CD4-positive, alpha-beta T cell treated with Interleukin-4 for 1 hour (primary cell): ENCODE measurements around the gene RETREG1.
"Not testable (repeated sequence)": the region's sequence is repeated elsewhere in the genome, so short reads cannot be mapped to it uniquely, and the experiment has no call there.

Experiments used
- DNase-seq, 2 donors: peaks; one replicate each; pipeline ENCODE4 v3.0.0-alpha.2; 2020 to 2022

RETREG1 gene

DNA sequence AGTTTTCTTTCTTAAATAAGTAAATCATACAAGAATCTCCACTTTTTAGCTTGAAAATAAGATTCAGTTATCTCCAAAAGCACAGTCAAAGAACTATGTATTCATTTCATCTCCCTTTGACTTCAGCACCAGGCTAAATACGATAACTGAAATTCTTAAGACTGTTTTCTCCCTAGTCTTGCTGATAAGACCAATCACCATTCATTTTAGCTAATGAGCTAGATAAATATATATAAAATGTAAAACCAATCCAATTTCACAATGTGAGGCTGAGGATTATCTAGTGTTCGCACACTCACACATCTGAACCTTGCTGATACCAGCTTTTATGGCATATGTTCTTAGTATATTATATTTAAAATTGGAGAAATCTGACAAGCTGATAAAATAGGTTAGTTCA is 133.9 kb downstream of the RETREG1 start:
- DNase-seq = no peak

DNA sequence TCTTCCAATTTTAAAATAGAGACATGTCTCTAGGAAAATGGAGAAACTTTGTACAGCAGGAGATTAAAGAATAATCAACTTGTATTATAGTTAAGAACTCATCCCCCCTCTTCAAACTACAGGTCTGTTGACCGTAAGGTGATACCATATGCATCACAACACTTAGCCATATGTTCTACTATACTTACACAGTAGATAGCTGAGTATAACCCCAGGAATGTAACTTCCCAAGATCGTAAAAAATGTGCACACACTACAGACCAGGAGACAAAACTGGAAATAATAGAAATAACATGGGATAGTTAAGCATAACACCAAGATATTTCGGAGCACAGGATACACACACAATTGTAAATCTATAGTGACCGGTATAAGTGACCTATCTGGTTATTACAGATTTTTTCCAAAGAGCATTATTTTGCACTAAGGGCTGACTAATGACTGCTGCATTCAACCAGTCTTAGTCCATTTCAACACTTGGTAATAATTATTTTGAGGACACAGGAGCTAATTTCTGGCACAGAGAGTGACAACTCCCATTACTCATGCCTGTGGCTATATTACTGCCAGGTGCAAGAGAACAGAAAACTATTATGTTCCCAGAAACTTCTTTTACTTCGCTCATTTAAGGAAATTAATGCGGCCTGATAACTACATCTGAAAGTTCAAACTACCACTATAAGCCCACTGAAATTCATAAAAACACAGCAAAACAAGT is 135.8 kb downstream of the RETREG1 start:
- DNase-seq = no peak

DNA sequence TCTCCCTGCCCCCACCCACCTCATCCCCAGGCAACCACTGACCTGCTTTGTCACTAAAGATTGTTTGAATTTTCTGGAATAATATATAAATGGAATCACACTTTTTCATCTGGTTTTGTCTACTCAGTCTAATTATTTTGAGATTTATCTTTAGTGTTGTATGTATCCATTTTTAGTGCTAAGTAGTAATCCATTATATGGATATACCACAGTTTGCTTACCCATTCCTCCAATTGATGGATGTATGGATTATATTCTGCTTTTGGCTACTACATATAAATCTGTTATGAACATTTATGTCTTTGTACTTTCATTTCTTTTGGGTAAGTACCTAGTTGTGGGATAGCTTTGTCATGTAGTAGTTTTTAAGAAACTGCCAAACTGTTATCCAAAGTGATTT is 136.7 kb downstream of the RETREG1 start:
- no peak for DNase-seq

DNA sequence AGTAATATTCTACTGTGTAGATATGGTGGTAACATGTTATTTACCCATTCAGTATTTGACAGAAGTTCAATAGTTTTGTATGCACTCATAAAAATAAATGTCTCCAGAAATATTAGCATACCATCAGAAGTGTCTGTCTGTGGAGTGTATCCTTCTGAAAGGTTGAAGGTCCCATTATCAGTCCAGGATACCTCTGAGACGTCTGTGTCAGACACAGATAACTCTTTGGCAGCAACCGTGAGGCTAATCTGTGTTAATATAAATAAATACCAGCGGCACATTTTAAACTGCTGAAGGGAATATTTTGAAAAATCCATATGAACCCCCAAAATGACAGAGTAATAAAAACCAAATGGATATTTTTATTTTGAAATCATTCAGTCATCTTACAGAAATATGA is 139.3 kb downstream of the RETREG1 start:
- no peak for DNase-seq

DNA sequence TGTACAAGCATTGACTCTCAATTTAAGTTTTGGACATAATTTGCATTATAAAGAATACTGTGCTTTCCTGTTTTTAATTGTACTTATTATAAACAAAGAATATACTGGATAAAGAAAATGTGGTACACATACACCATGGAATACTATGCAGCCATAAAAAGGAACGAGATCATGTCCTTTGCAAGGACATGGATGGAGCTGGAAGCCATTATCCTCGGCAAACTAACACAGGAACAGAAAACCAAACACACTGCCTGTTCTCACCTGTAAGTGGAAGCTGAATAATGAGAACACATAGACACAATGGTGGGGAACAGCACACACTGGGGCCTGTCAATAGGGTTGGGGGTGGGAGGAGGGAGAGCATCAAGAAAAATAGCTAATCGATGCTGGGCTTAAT is 140.4 kb downstream of the RETREG1 start:
- not testable (repeated sequence) for DNase-seq

DNA sequence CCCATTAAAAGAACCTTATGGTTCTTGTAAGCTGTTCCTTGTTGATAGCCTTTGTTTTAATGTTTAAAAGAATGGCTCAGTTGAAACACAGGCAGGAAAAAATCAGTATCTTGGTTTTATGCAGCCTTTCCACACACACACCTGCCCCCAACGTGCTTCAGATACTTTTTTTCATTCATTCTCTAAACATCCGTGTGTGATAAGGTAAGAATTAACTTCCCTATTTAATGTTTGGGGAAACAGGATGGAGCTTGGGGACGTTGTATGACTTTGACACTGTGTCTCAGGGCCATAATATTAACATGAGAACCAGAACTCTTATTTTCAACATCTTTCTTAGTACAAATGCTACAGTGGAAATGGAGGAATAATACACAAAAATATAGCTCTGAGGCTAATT is 145.4 kb downstream of the RETREG1 start:
- DNase-seq = no peak

DNA sequence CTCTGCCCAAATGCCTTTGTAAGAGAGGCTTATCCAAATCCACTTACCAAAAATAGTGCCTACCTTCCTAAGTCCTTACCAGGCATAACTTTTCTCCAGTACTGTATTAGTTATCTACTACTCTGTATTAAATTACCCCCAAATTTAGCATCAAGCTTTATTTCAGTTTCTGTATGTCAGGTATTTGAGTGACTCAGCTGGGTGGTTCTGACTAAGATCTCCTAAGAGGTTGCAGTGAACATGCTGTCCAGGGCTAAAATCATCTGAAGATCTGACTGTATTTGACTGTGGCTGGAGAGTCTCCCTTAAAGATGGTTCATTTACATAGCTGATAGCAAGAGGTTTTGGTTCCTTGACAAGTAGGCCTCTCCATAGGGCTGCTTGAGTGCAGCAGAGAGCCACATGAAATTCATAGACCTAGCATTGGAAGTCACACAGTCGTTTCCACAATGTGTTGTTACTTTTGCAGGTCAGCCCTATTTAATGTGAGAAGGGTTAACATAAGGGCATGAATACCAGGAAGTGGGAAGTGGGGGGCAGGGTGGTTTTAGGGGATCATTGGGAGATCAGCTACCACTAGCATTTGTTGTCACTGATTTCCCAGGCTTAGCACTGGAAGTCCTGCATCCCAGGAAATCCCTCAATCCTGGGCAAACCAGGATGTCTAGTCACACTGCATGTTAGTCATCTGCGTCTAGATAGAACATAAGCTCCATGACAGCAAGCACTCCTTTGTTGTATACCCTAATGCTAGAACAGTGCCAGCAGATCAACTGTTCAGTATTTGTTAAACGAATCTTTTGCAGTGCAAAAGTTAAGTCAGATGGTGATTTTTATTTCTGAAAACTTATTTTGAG is 149.2 kb downstream of the RETREG1 start:
- DNase-seq = no peak

DNA sequence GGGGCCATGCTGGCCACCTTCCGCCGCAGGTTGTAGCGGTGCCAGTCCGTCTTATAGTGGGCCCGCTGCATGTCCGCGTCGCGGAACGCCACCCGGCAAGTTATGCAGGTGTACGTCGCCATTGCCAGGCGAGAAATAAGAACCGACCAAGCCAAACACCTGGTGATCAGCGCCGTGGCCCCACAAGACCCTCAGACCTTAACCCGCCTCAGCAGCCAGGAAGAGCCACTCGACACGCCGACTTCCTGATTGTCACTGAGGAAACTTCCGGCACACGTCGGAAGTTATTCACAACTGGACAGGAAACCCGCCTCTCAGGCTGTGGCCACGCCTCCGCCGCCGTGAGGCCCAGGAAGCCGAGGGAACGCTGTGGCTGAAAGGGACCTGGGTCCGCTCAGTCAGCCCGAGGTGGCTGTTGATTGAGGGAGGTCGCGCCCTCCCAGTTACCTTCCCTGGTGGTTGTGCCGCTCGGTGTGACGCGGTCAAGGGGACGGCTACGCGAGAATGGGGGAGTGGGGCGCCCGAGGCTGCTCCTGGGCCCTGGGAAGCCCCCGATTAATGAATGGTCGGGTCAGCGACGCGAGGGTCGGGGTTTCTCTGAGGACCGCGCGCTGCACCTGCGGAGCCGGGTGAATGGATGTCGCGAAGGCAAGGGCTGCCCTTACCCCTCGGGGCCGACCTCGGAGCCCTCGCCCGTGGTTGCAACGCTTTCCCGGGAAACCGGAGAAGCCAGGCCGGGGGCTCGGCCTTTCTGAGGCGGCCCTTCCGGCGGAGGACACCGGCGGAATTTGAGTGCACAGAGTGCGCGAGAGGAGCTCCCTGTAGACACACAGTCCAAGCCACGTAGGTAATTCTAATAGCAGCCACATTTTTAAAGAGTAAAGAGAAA is 151.0 kb downstream of the RETREG1 start, which contains the start of gene ZNF622:
ZNF622 (minus strand) TSS at position 257 of the 889 bp plus-strand sequence; CDS start at position 122, 135 bp downstream.
- DNase-seq = peak; percentile 89 to 90

DNA sequence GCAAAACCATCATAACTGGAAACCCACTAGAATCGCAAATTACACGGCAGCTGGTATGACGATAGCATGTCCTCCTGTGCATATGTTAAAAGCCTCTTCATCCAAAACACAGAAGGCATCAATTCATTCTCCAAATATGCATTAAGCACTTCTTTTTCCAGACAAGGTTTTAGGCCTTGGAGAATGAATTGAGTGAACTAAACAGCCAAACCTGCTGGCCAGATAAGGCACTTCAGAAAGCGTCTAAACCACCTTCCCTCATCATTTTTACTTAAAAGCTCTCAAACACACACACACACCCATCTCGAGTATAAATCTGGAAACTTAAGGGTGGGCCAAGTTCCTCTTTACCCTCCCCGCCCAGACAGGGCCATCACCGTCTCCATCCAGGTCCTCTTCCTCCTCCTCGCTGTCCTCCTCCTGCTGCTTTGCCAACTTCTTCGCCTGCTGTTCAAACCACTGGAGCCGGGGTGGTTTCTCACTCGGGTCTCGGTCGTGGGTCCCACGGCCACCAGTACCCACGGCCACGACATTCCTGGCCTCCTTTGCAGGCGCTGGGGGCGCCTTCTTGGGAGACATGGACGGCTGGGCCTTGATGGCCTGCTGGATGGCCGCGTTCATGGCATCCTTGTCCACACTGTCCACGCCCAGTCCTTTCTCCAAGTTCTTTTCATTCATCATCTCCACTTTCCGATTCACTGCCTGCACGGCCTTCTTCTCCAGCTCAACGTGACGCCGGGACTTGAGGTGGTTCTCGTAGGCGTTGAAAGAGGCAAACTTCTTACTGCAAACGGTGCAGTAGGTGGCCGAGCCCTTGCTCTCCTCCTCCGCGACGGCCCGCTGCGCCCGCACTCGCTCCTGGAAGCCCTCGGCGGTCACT is 151.9 kb downstream of the RETREG1 start:
- no peak for DNase-seq

DNA sequence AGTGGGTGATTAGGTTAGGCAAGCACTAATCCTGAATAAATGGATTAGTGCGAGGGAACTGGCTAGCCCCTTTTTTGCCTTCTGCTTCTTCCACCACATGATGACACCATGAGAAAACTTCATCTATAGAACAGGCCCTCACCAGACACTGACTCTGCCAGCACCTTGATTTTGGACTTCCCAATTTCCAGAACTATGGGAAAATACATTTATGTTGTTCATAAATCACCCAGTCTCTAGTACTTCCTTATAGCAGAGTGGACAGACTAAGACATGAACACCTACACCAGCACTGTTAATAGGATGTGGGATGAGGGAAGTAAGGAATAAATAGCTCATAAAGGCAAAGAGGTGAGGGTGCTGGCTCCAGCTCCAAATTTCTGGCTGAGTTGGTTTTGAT is 152.6 kb downstream of the RETREG1 start:
- no peak for DNase-seq

DNA sequence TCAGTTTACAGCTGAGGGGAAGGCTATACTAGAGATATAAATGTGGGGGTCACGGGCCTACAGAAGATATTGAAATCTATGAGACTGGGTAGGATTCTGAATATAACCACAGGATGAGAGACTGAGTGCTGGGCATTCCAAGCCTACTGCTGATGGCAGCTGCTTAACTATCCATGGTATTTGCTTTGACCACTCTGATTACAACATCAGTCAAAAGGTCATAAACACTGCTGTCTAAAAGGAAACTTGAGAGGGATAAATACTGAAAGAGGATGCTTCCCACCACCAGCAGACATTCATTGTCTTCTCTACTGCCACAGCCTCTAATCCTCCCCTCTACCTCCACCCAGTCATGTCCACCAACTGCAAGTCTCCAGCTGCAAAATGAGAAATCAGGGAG is 155.0 kb downstream of the RETREG1 start:
- DNase-seq = no peak

DNA sequence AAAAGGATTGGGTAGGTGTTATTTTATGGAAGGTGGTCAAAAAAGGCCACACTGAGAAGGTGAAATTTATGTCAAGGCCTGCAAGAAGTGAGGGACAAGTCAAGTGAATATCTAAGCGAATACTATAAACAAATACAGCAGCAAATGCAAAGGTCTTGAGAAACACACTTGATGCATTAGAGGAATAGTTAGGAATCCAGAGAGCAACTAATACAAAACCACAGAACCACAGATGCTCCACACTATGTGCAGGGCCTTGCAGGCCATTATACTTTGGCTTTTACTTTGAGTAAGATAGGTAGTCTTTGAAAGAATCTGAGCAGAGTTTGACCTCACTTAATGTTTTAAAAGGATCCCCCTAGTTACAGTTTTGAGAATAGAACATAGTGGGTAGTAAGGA is 155.8 kb downstream of the RETREG1 start:
- no peak for DNase-seq

DNA sequence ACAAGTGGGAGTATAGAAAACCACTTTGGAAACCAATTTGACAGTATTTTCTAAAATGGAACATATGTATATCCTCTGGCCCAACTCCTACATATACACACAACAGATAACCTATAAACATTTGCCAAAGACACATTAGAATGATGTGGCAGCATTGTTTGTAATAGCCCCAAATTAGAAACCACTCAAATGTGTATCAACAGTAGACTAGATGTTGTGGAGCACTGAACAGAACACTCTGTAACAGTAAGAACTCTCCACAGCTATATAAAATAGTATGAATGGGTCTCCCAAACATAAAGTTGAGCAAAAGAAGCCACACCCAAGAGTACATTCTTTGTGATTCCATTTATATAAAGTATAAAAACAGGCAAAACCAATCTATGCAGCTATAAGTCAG is 157.3 kb downstream of the RETREG1 start:
- DNase-seq = no peak

DNA sequence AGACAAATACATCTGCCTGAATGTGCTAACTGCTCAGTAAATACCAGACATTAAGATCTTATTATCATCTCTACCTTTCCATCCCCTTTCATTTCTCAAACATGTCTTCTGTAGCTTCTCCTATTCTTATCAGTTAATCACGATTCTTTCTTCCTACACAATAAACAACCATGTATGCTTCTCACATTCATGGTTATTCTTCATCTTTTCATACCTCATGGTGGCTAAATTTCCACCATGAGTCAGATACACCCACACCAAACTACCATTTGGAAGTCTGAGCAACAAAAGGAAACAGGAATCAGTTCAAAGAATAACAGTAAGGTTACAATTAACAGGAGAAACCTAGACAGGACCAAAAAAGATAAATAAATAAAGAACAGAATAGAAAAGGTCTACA is 158.9 kb downstream of the RETREG1 start:
- no peak for DNase-seq

DNA sequence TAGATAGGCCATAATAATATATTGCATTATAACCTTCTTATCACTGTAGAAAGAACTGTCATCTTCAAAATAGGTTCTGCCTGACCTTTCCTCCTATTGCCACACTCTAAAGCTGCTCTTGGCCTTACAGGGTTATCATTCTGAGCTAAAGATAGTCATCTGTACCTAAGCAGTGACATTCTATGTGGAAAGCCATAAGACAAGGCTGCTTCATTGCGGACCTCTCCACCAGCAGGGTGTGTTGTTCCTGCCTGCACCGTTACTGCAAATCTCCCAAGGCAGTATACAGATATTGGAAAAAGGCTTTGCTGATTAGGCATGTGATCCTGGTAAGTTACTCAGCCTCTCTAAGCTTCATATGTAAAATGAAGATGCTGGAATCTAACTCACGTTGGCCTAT is 159.3 kb downstream of the RETREG1 start:
- no peak for DNase-seq

DNA sequence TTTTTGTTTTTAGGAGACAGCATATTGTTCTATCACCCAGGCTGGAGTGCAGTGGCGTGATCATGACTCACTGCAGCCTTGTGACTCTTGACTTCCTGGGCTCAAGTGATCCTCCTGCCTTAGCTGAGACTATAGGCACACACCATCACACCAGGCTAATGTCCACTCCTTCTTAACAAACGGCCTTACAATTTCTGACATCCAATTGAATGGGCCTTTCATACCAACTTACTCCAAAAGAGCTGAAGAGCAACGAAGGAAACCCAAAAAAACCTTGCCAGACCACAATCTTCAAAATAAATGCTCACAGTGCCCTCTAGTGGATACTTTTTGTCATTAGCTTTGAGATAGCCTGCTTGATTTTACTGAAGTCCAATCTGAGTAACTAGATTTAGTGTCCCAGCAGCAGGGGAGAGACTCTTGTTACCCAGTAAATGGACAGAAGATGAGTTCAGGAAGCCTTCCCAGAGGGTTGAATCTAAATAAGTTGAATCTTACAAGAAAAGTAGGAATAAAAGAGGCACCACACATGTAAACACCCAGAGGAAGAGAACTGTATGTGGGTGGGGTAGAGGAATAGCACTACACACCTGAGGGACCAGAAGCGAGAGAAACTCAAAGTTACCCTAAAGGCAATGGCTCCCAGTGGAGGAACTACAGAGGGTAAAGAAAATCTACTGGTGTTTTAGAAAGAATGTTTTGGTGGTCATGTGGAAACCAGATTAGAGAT is 160.5 kb downstream of the RETREG1 start:
- DNase-seq = peak; percentile 42 to 77

DNA sequence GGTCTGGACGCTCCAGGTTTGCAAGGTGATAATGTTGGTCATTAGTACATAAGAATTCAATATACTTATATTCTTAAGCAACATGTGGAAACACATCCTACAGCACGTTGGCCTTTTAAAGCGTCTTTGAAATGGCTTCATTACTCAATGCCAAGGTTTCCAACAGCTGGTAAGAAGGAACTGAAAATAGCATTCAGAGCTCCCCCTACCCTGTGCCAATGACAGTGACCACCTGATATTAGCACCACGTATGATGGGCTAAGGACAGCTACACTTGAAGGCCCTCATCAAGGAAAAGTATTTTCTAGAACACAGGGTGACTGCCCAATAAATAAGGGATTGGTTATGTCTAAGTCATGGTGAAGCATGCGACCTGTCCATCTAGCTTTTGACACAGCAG is 161.1 kb downstream of the RETREG1 start:
- DNase-seq = no peak

DNA sequence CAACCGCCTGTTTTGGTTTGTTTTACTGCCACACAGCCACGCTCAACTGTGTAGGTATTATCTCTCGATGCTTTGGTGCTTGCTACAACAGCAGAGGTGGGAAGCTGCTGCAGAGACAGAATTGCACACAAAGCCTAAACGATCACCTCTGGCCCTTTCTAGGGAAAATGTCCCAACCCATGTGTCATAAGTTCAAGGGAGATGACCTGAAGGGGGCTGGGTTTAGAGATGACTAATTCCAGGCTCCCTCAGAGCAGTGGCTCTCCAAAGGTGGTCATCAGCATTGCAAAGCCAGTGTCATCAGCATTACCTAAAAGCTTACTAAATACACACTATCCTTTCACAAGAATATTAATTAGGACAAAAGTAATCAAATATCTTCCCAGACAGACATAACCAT is 162.1 kb downstream of the RETREG1 start:
- no peak for DNase-seq

DNA sequence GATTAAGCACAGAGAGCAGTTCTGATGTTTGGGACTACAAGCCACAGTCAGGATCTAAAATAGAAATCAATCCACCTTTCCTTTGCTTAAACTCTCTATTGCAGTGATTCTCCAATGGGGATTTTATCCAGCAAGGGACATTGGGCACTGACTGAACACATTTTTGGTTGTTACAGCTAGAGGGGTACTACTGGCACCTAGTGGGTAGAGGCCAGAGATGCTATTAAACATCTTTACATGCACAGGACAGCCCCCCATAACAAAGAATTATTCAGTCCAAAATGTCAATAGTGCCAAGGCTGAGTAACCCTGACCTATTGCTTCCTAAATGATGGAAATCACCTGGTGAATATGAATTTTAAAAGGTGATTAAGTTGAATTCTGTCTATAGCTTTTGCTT is 163.2 kb downstream of the RETREG1 start:
- DNase-seq = no peak

DNA sequence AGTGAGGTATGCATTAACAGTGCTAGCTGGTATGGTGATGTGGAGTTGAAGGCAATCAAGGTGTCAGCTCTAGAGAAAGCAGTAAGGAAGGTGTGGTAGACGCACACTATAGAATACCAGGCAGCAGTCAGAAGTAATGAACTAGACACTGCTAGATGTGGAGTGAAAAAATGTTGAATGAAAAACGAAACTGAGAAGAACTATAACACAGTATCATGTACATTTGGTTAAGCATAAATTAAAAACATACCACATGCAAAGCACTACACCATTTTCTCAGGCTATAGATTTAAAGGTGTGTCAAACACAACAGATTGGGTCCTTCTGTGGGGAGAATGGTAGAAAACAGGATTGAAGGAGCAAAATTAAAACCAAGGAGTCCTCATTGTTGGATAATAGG is 166.6 kb downstream of the RETREG1 start:
- DNase-seq = no peak

DNA sequence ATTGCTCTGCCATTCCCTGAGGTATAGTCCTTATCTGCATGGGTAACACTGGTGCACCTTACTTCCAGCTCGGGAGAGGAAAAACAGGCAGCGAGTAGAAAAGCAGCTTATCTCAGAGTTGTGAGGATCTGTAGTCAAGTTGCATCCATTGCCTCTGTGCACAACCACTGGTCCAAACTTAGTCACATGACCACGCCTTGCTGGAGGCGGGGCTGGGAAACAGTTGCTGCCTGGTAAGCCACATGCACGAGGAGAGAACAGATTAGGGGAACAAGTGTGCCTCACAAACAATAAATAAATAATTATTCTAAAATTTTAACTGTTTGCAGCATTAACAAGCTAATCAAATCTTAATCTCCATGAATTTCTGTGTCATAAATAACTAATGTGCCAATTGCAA is 169.8 kb downstream of the RETREG1 start:
- DNase-seq = no peak

DNA sequence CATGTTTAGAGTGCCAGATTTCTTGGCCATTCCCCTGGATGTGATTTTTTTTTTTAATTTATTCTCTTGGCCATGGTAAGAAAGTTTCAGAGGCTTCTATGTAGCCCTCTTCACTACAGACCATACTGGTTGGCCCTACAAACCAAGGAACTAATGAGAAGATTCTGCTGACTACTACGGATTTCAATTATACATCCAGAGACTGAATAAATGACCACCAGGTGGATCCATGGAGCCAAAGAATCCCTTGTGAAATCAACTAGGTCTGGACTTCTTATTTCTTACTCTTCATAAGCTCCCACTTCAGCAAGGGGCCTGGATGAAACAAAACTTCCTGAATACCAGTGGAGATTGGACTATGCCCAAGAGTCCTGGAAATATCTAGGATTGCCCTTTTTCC is 178.8 kb downstream of the RETREG1 start:
- DNase-seq = no peak
